Right forelimb (tissue), 1 donor: ENCODE measurements around the gene SHROOM3.

Experiments used
- DNase-seq: peaks from one replicate; pipeline ENCODE4 v3.0.0-alpha.2; 2018

SHROOM3 gene

GRCh38 chr4:76626686-76627465 lies 191.8 kb downstream of the SHROOM3 start:
- no peak for DNase-seq

DNA sequence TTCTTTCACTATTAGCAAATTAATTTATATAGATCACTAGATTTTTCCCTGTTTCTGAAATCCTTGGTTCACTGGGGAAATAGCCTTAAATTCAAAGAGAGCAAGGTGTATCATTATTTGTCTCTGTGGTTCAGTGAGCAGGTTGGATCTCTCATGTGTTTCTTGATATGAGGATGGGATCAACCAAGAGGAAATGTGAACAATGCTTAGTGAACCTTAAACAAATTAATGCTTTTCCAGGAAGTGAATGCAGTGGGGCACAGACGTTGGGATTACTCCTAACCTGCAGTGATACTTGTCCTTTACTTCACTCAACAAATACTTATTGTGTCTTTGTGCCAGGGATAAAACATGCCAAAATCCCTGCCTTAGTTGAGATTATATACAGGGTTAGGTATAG lies 193.2 kb downstream of the SHROOM3 start:
- no peak for DNase-seq

DNA sequence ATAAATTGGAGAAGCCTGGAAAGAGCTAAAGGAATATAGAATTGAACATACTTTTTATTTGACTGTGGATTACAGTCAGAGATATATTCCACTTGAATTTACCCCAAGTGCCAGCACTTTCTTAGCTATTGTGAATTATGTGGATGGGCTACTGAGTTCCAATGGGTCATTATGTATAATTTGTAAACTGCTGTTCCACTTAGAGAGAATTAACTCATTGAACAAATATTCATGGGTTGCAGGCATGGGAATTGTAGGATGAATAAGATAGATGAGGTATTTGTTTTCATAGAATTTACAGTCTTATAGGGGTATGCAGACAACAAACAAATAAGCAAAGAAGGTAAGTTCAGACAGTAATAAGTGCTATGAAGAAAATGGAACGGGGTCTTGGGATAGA lies 195.7 kb downstream of the SHROOM3 start:
- DNase-seq = no peak

DNA sequence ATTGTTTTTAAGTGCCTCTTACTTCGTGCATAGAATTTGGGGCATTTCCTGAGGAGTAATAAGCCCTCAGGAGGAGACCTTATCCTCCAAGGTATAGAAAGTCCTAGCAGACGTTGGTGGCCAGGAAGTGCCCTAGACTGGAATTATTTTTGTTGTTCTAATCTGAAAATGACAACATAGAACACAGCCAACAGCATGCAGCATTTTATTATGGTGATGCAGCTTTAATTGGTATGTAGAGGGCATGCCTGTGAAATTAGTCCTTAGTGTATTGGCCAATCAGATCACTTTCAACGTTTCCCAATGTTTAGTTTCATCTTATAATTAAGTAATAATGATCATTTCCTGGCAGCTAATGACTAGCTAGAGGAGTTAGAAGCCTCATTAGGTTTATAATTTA lies 199.2 kb downstream of the SHROOM3 start:
- DNase-seq = no peak

GRCh38 chr4:76637712-76638361 lies 202.8 kb downstream of the SHROOM3 start:
- no peak for DNase-seq

- DNase-seq = no peak
These were observed 204.3 kb downstream of the SHROOM3 start for GRCh38 chr4:76639288-76639687.

DNA sequence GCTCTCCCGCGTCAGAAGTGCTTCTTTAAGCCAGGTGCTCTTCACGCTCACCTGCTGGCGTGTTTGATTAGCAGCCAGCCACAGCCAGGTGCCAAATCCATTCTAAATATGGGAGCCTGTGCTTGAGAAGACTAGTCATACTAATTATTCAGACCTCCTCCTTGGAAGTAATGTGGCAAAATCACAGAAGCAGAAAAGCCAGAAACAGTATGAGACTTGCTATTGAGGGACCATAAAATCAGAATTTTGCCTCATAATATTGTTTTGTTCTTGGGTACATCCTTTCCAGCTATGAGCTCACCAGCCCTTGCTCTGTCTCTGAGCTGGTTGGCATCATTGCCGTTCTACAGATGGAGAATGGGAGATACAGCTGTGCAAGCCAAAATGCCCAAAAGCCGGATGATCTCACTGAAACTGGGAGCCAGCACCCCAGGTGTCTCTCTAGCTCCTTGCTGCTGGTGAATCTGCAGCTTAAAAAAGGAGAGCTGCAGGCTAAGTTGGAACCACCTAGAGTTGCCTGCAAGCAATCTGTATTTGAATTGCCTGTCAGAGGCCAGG lies 205.4 kb downstream of the SHROOM3 start:
- no peak for DNase-seq

DNA sequence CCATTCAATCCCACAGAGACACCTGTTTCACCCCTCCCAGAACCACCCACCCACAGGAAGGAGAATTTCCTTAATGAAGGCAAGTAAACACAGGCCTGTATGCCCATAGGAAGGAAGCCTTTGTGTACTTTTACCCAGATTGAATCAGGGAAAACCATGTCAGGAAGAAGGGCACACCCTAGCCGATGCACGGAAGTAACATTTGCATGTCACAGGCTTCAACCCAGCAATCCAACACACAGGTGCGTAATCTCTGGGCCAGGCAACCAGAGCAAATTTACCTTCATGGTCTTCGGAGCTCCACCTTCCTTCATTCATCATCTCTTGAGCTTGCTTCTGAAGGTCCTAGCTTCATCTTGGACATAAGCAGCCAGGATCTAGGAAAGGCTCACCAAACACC lies 206.3 kb downstream of the SHROOM3 start:
- no peak for DNase-seq

DNA sequence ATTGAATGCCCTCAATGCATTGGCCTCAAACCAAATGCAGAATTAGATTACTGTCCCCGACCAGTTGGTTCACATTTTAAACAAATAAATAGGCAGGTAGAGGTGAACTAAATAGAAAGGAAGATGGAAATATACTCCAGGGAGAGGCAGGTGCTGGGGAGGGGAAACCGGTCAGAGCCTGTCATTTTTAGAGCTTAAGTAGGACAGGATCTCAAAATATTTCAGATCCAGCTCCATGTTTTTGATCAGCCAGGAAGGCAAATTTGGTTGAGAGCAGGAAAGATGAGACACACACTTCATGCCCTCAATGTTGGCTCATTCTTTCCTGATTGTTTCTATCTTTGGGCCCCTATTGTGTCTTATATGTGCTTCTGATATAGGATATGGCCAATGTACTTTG lies 206.7 kb downstream of the SHROOM3 start:
- no peak for DNase-seq

DNA sequence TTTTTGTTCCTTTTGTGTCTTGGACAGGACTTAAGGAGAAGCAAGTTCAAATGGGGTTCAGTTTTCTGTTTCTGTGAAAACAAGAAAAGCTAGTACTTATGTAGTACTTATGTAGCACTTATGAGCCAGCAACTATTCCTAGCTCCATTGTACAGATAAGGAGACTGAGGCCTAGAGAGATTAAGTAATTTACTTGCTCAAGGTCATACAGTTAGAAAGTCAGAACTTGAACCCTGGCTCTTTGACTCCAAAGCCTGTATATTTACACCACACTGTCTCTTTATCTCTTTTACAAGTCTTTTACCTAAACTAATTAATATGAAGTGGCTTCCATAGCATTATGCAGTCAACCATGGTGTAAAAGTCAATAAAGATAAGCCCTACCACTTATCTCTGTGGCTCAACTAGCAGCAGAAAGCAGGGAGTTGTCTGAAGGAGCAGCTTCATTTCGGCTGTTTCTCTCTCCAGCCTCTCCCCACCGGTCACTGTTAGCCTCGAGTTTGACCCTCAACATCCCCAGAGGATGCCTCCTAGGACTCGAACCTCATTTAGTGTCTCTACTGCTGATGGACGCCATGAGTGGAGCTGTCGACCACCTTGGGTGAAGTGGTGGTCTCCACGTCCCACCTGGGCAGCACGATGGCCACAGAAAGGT lies 209.9 kb downstream of the SHROOM3 start:
- DNase-seq = no peak

GRCh38 chr4:76649086-76649485 lies 214.1 kb downstream of the SHROOM3 start:
- DNase-seq = no peak

DNA sequence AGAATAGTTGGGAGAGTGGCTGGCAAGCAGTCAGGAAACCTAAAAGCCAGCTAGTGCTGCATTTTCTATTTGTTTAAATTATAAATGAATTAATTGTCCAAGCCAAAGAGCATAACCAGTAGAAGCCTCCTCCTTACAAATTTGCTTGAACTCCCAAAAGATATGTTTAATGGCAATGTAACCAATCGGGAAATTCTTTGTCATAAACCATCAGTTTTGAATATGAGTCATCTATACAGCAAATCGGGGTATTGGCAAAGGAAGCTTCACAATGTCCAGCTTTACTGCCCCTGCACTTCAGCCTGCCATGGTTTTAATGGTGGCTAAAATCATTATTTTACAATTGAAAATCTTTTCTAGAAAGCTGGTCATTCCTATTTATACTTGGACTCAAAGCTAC lies 216.6 kb downstream of the SHROOM3 start:
- no peak for DNase-seq

DNA sequence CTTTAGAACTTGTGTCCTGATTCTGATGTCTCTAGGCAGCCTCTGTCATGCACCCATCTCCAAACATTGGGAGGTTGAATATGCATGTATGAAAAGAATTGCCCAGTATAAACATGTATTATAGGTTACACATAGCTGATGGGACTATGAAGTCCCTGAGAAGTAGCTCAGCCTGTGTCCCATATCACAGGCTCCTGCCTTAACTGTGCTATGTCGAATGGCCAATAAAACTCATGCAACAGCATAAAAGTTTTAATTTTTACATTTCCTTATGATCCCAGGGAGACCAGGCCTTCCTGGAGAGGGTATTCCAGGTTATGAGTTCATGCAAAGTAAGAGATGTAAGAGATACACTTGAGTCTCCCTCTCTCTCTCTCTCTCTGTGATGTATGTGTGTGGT lies 217.4 kb downstream of the SHROOM3 start:
- DNase-seq = no peak

DNA sequence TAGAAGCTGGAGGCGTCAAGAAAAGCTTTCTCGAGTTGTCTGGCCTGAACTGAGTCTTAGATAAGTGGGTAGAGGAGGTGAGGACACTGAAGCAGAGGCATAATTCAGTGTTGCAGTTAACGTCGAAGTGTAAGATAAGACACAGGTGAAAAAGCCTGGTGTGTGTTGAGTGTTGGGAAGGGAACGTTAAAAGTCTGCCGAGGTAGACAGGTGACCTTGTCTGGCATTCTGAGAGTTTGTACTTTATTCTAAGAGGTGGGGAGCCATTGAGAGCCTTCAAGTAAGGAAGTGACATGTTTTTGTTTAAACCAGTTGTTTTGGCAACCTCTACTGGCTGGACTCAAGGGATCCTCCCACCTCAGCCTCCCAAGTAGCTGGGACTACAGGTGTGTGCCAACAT lies 219.1 kb downstream of the SHROOM3 start:
- no peak for DNase-seq

- DNase-seq = no peak
These were observed 219.8 kb downstream of the SHROOM3 start for GRCh38 chr4:76654791-76655190.

DNA sequence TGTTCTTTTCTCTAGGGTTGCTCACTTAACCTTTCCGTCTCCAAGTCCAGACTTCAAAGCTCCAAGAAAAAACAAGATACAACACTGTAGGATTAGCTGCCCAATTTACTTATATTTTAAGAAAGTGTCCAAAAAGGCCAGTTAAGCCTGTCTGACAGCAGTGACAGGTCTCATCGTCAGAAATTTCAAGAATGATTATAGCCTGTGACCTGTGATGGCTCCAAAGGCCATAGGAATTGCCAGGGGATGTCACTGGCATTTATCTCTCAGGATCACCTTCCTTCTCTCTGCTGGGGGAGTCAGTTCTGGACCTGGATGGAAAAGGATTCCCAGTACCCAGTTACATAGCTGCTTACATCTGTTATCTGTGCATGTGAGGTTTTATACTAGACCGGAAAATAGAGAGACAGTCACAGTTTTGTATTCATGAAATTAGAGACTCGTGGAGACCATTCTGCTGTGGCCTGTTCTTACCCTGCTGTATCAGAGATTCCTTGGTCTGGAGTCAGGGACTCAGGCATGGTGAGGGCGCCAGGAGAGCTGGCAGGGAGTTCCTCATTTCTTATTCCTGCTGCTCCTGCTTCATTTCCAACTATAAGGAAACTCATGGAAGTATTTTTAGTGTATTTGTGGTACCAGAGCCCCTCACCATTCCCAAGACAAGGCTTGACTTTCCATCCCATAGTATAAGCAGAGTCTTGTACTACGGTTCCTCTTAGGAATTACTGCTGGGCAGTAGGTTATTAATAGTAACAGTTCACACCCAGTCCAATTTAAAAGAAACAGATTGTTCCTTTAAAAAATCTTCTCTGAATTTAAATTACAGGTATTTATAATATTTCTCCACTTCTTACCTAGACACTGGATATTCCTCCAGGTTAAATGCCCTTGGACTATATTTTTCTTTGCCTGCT lies 220.8 kb downstream of the SHROOM3 start:
- no peak for DNase-seq

- no peak for DNase-seq
These were observed 222.4 kb downstream of the SHROOM3 start for GRCh38 chr4:76657443-76657842.

GRCh38 chr4:76658231-76659102 lies 223.4 kb downstream of the SHROOM3 start:
- DNase-seq = no peak

- DNase-seq = no peak
These were observed 224.1 kb downstream of the SHROOM3 start for GRCh38 chr4:76659103-76659490.

- DNase-seq = no peak
These were observed 228.8 kb downstream of the SHROOM3 start for GRCh38 chr4:76663824-76664223.

GRCh38 chr4:76665153-76665552 lies 230.1 kb downstream of the SHROOM3 start:
- no peak for DNase-seq

GRCh38 chr4:76665721-76666120 lies 230.7 kb downstream of the SHROOM3 start:
- DNase-seq = no peak
